K562 treated with DMSO at 1 percent for 24 hours (cell line): ENCODE results near the gene CEP112. TPM values are rescaled to one million over a fixed set of nuclear protein-coding genes. Genes with fewer than 3 reads are reported as not detected.

Experiments used
- total RNA-seq: library from RNA; unstranded; fragments of 300-600 nt; gene quantifications from 2 replicates; pipeline ENCODE4 v1.2.3, GENCODE V29; 2022; ENCODE audit warnings: low read depth; ENCODE audit not compliant: insufficient read depth

CEP112 gene
- total RNA-seq, result 0.76 TPM in 1 of 2 replicates, not detected in the other

DNA sequence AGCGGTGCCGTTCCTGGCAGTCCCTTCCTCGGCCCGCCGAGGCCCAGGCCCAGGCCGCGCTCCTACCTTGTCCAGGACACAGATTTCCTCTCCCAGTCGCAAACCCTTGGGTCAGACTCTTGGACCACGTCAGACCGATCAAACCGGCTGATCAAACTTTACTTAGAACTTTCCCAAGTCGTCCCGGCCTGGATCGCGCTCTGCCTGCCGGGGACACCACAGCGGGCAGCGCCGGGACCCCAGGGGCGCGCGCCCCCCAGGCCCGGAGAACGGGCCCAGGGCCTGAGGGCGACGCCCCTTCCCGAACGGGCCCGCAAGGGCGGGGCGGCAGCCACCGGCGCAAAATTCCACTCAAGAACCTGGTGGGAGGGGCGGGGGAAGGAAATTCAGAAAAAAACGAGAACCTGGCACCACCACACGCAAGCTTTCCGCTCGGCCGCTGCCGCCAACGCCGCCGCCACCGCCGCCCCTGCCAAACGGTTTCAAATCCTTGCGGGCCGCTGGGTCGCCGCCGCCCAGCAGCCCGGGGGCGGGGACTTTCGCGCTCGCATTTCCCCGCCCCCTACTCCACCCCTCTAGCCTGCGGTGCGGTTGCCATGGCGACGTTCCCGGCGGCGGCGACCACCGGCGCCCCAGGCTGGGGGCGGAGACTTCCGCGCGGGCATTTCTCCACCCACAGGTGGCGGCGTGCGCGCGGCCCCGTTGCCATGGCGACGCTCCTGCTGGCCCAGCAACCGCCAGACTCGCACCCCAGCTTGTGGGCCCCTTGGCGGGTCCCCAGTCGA is at the start of gene CEP112:
TSS of gene CEP112 (minus strand) at position 541 of the 785 bp plus-strand sequence.

DNA sequence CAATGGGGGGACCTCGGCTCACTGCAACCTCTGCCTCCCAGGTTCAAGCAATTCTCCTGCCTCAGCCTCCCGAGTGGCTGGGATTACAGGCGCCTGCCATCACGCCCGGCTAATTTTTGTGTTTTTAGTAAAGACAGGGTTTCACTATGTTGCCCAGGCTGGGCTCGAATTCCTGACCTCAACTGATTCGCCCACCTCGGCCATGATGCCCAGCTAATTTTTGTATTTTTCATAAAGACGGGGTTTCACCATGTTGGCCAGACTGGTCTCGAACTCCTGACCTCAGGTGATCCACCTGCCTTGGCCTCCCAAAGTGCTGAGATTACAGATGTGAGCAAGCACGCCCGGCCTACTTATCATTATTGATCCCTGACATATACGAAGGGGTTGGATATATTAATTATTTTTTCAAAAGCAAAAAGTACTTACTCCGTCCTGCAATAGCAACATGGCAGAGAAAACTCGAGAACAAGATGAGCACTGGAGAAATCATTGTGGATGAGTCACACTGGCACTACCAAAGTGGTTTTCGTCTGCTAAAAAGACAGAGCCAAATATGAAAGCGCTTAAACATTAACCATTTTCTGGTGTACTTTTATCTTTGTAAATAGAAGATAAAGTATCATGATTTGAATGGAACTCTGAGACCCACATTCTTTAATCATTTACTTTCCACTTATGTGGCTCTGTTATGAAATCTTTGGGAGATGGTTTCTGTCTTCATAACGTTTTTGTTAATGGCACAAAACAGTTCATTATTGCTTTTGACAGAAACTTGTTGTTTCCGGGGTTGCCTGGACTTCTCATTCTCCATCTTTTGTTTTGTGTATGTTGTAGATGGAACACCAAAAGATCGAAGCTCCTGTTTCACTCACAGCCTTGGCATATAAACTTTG is 37.2 kb upstream of the CEP112 start, which contains the start of gene APOH:
TSS of gene APOH (minus strand) at position 529 of the 896 bp plus-strand sequence. CDS start at position 493, 36 bp downstream.

Other genes with a start within 250 kb of the CEP112 start
- not detected in 2 replicates for gene APOH, start 37.3 kb upstream of the CEP112 start, total RNA-seq
- gene PRKCA, start 110.5 kb upstream of the CEP112 start, total RNA-seq, result 15.0 and 17.1 TPM in 2 replicates